OCI-LY1 (cell line): ENCODE data around the gene WNT8A.

Experiments used
- H2AFZ ChIP-seq: fragments of 200-600 bp; sonication (generic), shearing (Covaris generic); 2 replicates; pipeline ENCODE4 v1.6.0; 2014; ENCODE audit warnings: antibody characterized with exemption, mild to moderate bottlenecking, low read length
- H3F3A ChIP-seq: fragments of 200-600 bp; sonication (generic), shearing (Covaris generic); 2 replicates; pipeline ENCODE4 v1.6.0; 2014; ENCODE audit warnings: mild to moderate bottlenecking, antibody characterized with exemption, low read length, moderate library complexity; ENCODE audit not compliant: insufficient read depth
- H3K27ac ChIP-seq: fragments of 200-600 bp; sonication (generic); 2 replicates; pipeline ENCODE4 v1.5.1; 2014; ENCODE audit warnings: low read length, mixed run types, mild to moderate bottlenecking, low read depth; ENCODE audit not compliant: poor library complexity, severe bottlenecking
- H3K27me3 ChIP-seq: fragments of 200-600 bp; sonication (generic); 2 replicates; pipeline ENCODE4 v1.6.0; 2014; ENCODE audit warnings: antibody characterized with exemption, mild to moderate bottlenecking, low read length, moderate library complexity; ENCODE audit not compliant: insufficient read depth
- H3K36me3 ChIP-seq: fragments of 200-600 bp; sonication (generic); 2 replicates; pipeline ENCODE4 v1.6.1; 2014; ENCODE audit warnings: mild to moderate bottlenecking, antibody characterized with exemption, low read length, moderate library complexity, mixed read lengths; ENCODE audit not compliant: insufficient read depth
- H3K4me1 ChIP-seq: fragments of 200-600 bp; sonication (generic); 2 replicates; pipeline ENCODE4 v1.5.1; 2014; ENCODE audit warnings: mild to moderate bottlenecking, low read length, moderate library complexity; ENCODE audit not compliant: insufficient read depth, severe bottlenecking
- H3K4me2 ChIP-seq: fragments of 200-600 bp; sonication (generic), shearing (Covaris generic); 2 replicates; pipeline ENCODE4 v1.6.1; 2014; ENCODE audit warnings: low read length
- H3K4me3 ChIP-seq: fragments of 200-600 bp; sonication (generic); 2 replicates; pipeline ENCODE4 v1.5.1; 2014; ENCODE audit warnings: low read length, low read depth, mild to moderate bottlenecking, mixed read lengths; ENCODE audit not compliant: poor library complexity, severe bottlenecking
- H3K79me2 ChIP-seq: fragments of 200-600 bp; shearing (Covaris generic); 2 replicates; pipeline ENCODE4 v1.6.1; 2016; ENCODE audit warnings: mixed run types, low read length, mixed read lengths; ENCODE audit not compliant: insufficient read depth
- H3K9ac ChIP-seq: fragments of 200-600 bp; sonication (generic), shearing (Covaris generic); 2 replicates; pipeline ENCODE4 v1.6.1; 2014; ENCODE audit warnings: mild to moderate bottlenecking, low read length, mixed read lengths
- H3K9me2 ChIP-seq: fragments of 200-600 bp; sonication (generic), shearing (Covaris generic); 2 replicates; pipeline ENCODE4 v1.6.1; 2014; ENCODE audit warnings: low read depth, mild to moderate bottlenecking, low read length, mixed read lengths
- H3K9me3 ChIP-seq: fragments of 200-600 bp; shearing (Covaris generic); 2 replicates; pipeline ENCODE4 v1.6.1; 2014; ENCODE audit warnings: low read length, mixed read lengths
- H4K20me1 ChIP-seq: fragments of 200-600 bp; sonication (generic), shearing (Covaris generic); 2 replicates; pipeline ENCODE4 v1.6.0; 2016; ENCODE audit warnings: mild to moderate bottlenecking, low read length; ENCODE audit not compliant: insufficient read depth
- CTCF ChIP-seq: fragments of 200-600 bp; sonication (generic), shearing (Covaris generic); IDR thresholded peaks from 2 replicates; pipeline ENCODE4 v1.5.1; 2017; ENCODE audit warnings: mild to moderate bottlenecking, antibody characterized with exemption, low read length, moderate library complexity, mixed read lengths
- EZH2 ChIP-seq: fragments of 200-600 bp; sonication (generic), shearing (Covaris generic); IDR thresholded peaks from 2 replicates; pipeline ENCODE4 v1.8.0; 2017; ENCODE audit warnings: borderline replicate concordance, mixed run types, mild to moderate bottlenecking, antibody characterized with exemption, low read length, moderate library complexity, mixed read lengths

WNT8A gene

GRCh38 chr5:138083702-138084101, at the start of gene WNT8A:
Gene WNT8A, plus strand, starts transcription at chr5:138084033. Its CDS starts 95 bp downstream, at chr5:138084128.
- Histone ChIP-seq H3K4me2 (no peak within 1 kb of the TSS), H3K27me3 (no peaks in the 10 kb centered on the region), H3K9me3 (no peaks in the 10 kb centered on the region), H4K20me1 (no peaks in the 10 kb centered on the region), H3F3A (no peaks in the 10 kb centered on the region), H3K27ac (no peak within 1 kb of the TSS), H3K4me3 (no peak within 1 kb of the TSS), H3K79me2 (no peaks in the 10 kb centered on the region), H3K9me2 (no peaks in the 10 kb centered on the region), H3K36me3 (no peaks in the 10 kb centered on the region), H2AFZ (no peak within 1 kb of the TSS), H3K9ac (no peak within 1 kb of the TSS), H3K4me1 (peaks cover 17% of the 10 kb centered on the region)
- TF ChIP-seq EZH2 (no peak), CTCF (no peak)

- Histone ChIP-seq H3K9me2 (no peaks in the 10 kb centered on the region), H3K27ac (no peak overlapping the region), H3K4me3 (no peak overlapping the region), H3K27me3 (no peaks in the 10 kb centered on the region), H2AFZ (no peak overlapping the region), H3F3A (no peaks in the 10 kb centered on the region), H4K20me1 (no peaks in the 10 kb centered on the region), H3K9me3 (no peaks in the 10 kb centered on the region), H3K36me3 (no peaks in the 10 kb centered on the region), H3K4me1 (peaks cover 21% of the 10 kb centered on the region), H3K4me2 (no peak overlapping the region), H3K9ac (no peak overlapping the region), H3K79me2 (peaks cover 14% of the 10 kb centered on the region)
- TF ChIP-seq EZH2 (no peak), CTCF (peak; percentile 97)
Observed at GRCh38 chr5:138035605-138036537, 48.0 kb upstream of the WNT8A start.

GRCh38 chr5:138037271-138037670, 46.6 kb upstream of the WNT8A start:
- H4K20me1 ChIP-seq, result no peaks in the 10 kb centered on the region
- H3K27ac ChIP-seq, result no peak overlapping the region
- TF ChIP-seq EZH2 (no peak), CTCF (no peak)
- no peaks in the 10 kb centered on the region for H3K36me3 ChIP-seq
- H3K4me2 ChIP-seq, result no peak overlapping the region
- no peak overlapping the region for H2AFZ ChIP-seq
- no peak overlapping the region for H3K9ac ChIP-seq
- H3K4me1 ChIP-seq, result peaks cover 10% of the 10 kb centered on the region
- H3K79me2 ChIP-seq, result no peaks in the 10 kb centered on the region
- no peaks in the 10 kb centered on the region for H3K9me3 ChIP-seq
- H3K9me2 ChIP-seq, result no peaks in the 10 kb centered on the region
- H3F3A ChIP-seq, result no peaks in the 10 kb centered on the region
- H3K27me3 ChIP-seq, result no peaks in the 10 kb centered on the region
- H3K4me3 ChIP-seq, result no peak overlapping the region
